GM18951 (cell line): ENCODE measurements around the gene PYCR2.
"Not testable (repeated sequence)": the region's sequence is repeated elsewhere in the genome, so short reads cannot be mapped to it uniquely, and the experiment has no call there.

Experiments used
- POLR2A ChIP-seq: IDR thresholded peaks from 4 replicates; pipeline ENCODE4 v1.6.1; 2011; ENCODE audit warnings: mild to moderate bottlenecking; ENCODE audit not compliant: insufficient read length, insufficient read depth; ENCODE audit errors: extremely low read depth
- in situ Hi-C: fragments of 300-500 bp; cut with MboI; formaldehyde crosslinking; loops from one replicate; pipeline ENCODE4 v1.12.0; 2022; ENCODE audit warnings: low sequenced_read_pairs, mixed read lengths, inconsistent platforms; ENCODE audit not compliant: unreplicated experiment

PYCR2 gene

DNA sequence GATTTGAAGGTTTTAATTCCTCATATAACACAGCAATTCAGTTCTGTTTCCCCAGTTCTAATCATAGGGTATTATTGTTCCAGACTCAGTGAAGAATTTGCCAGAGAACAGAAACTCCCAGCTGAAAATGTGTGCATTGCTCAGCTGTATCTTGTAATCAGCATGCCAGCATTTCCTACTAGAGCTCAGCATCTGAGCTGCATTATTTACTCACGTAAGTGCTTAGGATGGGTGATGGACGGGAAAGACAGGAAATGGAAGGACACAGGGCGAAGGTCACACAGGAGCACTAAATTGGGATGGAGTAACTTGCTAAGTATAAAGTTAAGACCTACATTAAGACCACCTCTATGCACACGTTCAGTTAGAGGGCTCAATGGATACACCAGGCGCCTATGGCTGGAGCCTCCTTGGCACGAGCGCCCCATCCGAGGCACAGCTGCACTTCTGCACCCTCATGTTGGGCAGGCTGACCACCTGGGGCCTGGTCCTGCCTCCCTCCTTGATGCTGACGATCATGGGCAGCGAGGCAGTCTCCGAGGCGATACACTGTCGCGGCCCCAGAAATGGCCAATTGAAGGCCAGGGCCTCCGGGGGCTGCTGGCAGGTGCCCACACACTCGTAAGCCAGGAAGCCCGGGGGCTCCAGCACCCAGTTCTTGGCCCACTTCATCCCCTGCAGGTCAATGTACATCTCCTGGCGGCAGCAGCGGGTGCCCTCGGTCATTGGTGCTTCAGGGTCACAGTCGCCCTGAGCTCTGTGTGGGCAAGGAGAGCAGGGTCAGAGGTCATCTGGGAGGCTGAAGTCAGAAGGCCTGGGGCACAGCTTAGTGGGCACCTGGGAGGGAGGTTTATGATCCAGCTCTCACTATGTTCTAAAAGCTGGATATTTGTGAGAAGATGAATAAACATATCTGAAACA, 13.3 kb upstream of the PYCR2 start:
- TF ChIP-seq POLR2A: no peak
- in situ Hi-C loops: no loop called here

DNA sequence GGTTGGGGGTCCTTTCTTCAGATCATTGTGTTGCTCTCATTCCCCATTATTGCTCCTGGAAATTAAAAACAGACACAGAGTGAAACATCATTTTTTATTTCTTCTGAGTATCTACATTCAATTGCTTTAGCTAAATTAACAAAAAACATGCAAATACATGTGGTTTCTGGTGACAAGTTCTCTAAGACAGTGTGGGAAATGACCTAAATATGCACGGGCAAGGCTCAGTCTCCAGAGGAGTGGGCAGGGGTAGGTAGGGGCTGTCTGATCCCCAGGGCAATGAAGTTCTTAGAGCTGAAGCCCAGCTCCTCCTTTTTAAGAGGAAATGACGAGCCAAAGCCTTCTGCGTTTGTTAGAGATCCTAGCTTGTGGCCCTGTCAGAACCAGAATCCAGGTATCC, 12.5 kb upstream of the PYCR2 start:
- in situ Hi-C loops: no loop called here
- no peak for TF ChIP-seq POLR2A

DNA sequence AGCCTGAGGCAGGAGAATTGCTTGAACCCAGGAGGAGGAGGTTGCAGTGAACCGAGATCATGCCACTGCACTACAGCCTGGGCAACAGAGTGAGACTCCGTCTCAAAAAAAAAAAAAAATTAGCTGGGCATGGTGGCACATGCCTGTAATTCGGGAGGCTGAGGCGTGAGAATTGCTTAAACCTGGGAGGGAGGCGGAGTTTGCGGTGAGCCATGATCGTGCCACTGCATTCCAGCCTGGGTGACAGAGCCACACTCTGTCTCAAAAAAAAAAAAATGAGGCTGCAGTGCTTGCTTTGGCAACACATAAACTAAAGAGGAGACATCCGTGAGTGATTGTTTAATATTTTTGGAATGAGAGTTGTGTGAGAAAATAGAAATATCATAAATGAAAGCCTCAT, 12.0 kb upstream of the PYCR2 start:
- in situ Hi-C loops: not testable (repeated sequence)

DNA sequence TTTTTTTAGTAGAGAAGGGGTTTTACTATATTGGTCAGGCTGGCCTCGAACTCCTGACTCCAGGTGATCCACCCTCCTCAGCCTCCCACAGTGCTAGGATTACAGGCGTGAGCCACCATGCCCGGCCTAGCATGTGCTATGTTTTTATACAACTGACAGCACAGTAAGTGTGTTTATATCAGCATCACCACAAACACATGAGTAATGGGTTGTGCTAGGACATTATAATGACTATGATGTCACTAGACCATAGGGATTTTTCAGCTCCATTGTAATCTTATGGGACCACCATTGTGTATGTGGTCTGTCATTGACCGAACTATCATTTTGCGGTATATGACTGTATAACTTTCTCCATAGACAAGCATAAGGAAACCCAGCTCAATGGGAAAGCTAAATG, 10.7 kb upstream of the PYCR2 start:
- in situ Hi-C loops: no loop called here
- no peak for TF ChIP-seq POLR2A

DNA sequence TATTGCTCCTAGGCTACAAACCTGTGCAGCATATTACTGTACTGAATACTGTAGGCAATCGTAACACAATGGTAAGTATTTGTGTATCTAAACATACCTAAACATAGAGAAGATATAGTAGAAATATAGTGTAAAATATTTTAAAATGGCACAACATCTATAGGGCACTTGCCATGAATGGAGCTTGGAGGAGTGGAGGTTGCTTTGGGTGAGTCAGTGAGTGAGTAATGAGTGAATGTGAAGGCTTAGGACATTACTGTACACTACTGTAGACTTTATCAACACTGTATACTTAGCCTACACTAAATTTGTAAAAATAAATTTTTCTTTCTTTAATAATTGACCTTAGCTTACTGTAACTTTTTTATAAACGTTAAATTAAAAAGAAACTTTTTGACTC, 9.0 kb upstream of the PYCR2 start:
- in situ Hi-C loops: no loop called here
- no peak for TF ChIP-seq POLR2A

DNA sequence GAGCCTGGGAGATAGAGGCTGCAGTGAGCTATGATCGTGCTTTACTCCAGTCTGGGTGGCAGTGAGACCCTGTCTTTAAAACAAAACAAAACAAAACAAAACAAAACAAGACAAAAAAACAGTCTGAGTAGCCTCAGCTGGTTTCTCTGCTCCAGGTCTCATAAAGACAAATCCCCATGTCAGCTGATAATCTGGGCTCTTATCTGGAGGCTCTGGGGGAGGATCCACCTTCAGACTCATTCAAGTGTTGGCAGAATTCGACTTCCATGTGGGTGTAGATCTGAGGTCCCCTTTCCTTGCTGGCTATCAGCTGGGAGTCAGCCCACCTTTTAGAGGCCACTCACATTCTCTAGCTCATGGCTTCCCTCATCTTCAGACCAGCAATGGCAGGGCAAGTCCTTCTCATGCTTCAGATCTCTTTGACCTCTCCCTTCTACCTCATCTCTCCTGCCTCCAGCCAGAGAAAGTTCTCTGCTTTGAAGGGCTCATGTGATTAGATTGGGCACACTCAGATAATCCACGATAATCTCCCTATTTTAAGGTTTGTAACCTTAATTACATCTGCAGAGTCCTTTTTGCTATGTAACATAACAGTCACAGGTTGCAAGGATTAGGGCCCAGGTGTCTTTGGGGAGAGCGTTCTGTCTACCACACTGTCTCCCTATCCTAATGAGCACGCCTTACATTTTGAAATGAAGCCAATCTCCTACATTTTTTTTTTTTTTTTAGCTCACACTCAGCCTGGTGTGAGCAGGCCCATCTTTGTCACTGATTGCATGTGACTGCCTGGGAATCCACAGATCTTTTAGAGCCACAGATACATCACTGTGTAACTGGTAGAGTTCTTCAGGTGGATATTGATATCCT, 7.5 kb upstream of the PYCR2 start:
- TF ChIP-seq POLR2A: no peak
- in situ Hi-C loops: no loop called here

DNA sequence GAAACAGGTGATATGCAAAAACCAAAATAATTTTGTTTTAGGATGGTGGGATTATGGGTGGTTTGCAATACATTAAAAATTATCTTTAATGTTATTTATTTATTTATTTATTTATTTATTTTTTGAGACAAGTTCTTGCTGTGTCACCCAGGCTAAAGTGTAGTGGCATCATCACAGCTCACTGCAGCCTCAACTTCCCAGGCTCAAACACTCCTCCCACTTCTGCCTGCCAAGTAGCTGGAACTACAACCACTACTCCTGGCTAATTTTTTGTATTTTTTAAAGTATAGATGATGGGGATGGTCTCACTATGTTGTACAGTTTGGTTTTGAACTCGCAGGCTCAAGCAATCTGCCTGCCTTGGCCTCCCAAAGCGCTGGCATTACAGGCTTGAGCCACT, 6.5 kb upstream of the PYCR2 start:
- in situ Hi-C loops: no loop called here
- TF ChIP-seq POLR2A: no peak

DNA sequence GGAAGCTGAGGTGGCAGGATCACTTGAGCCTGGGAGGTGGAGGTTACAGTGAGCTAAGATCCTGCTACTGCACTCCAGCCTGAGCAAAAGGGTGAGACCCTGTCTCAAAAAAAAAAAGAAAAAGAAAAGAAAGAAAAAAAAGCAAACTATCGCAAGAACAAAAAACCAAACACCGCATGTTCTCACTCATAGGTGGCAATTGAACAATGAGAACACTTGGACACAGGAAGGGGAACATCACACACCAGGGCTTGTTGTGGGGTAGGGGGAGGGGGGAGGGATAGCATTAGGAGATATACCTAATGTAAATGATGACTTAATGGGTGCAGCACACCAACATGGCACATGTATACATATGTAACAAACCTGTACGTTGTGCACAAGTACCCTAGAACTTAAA, 5.4 kb upstream of the PYCR2 start:
- in situ Hi-C loops: not testable (repeated sequence)

DNA sequence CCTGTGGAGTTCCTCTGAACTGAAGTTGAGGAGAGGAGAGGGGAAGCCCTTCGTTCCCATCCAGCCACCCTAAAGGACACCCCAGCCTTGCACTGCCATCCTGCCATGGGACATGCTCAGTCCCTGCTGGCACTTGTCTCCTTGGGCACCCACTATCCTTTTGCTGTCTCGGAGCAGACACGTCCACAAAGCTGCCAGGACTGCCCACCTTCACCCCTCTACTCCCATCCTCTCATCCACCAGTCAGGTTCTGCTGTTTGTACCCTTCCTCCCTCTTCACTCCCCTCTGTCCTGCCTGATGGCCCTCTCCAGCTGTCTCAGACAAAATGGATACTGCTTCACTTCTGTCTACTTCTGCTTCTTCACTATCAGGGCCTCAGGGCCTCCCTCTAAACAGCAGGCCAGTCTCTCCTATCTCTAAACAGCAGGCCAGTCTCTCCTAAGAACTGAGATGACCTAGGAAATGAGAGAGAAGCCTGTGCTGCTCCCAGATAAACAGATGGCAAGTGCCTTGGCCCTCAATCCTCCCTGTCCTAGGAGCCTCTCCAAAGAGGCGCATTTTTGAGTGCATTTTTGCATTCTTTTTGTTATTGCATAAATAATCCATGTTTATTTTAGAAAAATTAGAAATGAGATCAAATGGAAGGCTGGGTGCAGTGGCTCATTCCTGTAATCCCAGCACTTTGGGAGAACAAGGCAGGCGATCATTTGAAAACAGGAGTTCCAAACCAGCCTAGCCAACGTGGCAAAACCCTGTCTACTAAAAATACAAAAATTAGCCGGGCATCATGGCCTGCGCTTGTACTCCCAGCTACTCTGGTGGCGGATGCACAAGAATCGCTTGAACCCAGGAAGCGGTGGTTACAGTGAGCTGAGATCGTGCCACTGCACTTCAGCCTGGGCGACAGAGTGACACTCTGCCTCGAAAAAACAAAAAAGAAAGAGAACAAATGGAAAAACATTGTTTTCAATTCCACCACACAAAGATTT, 4.4 kb upstream of the PYCR2 start:
- in situ Hi-C loops: no loop called here
- no peak for TF ChIP-seq POLR2A

DNA sequence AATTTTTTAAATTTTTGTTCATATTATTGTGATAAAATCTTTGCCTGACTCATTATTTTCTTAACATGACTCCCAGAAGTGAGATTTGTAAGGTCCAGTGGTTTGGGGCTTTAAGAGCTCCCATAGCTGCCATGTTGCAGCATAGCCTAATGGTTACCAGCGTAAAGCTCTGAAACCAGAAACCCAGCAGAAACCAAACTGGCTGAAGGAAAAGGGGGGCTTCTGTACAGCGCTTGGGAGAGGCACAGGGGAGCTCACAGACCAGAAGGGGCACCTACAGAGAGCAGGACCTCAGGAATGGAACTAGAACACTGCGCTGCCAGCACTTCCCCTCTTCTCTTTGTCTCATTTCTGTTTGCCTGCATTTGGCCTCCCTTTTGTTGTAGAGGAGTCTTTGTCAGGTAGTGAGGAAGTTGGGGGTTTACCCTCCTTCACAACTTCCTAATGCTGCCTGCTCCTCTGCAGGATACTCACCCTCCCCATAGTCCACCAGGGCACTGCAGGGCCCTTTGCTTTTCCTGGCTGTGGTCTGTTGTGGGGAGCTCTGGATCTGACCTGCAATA, 2.6 kb upstream of the PYCR2 start:
- no peak for TF ChIP-seq POLR2A
- in situ Hi-C loops: no loop called here

DNA sequence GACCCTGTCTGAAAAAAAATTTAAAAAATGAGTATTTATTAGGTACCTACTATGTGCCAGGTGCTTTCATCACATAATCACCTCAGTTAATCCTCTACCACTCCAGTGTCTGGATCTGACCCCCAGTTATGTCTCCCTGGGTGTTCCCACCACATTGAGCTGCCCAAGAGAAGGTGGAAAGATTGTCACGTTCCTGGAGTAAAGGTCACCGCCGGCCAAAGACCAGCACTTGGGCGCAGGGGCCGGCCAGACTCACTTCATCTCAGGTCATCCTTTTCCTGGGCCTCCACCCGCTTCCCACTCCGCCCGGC, 714 bp downstream of the PYCR2 start:
- no peak for TF ChIP-seq POLR2A
- in situ Hi-C loops: no loop called here

DNA sequence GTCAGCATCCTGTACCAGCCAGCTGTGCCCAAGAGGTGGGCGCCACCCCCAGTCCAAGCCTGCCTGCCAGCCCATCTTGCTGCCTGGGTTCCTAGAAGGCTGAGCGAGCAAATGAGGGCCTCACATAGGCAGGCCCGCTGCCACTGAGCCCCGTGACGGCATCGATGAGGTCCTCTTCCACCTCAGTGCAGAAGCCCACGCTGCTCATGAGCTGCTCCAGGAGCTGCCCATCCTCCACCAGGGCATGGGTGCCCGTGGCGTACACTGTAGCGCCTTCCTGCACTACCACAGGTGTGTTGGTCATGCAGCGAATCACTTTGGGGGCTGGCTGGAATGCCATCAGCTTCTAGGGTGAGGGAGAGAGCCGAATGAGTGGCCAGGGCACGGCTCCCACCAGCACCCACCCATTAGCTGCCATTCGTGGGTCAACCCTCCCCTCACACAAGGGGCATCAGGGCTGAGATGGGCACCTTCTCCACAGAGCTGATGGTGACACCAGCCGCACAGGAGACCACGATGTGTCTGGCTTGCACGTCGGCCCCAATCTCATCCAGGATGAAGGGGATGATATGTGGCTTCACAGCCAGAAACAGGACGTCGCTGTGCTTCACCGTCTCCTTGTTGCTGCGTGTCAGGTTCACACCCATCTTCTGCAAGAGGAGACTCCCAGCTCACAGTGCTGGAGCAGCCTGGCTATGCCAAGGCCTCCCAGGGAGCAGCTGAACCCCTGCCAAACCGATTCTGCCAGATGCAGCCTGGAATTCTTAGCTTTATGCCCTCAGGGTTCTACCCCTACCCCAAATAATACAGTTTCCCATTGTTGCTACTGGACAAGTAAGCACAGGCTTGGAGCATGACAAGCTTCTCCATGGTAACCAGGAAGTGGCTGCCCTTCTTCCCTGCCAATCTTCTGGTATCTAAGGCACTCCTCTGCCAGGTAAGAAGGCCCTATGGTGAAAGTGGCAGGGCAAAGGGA, 2.0 kb downstream of the PYCR2 start:
- in situ Hi-C loops: no loop called here
- TF ChIP-seq POLR2A: no peak
